Esophagus muscularis mucosa (tissue), 3 donors: ENCODE data around the gene LCE2A.

ENCODE experiments used
- CTCF ChIP-seq, 3 experiments: fragments of 200-600 bp in 2 of 3; fragments of 450-650 bp in 1 of 3; sonication (generic) in 2 of 3; IDR thresholded peaks; one replicate each; pipeline ENCODE4 v1.5.1; 2017 to 2019; ENCODE audit warnings: antibody characterized with exemption in 3 of 3, mild to moderate bottlenecking in 2 of 3, moderate library complexity in 1 of 3
- POLR2A ChIP-seq: fragments of 450-650 bp; IDR thresholded peaks from one replicate; pipeline ENCODE4 v1.6.1; 2017; ENCODE audit warnings: antibody characterized with exemption, moderate library complexity, mild to moderate bottlenecking, low read depth
- POLR2AphosphoS5 ChIP-seq, 2 donors: sonication (generic); formaldehyde crosslinking; IDR thresholded peaks; one replicate each; pipeline ENCODE4 v1.6.1; 2017; ENCODE audit warnings: antibody characterized with exemption in 2 of 2

DNA sequence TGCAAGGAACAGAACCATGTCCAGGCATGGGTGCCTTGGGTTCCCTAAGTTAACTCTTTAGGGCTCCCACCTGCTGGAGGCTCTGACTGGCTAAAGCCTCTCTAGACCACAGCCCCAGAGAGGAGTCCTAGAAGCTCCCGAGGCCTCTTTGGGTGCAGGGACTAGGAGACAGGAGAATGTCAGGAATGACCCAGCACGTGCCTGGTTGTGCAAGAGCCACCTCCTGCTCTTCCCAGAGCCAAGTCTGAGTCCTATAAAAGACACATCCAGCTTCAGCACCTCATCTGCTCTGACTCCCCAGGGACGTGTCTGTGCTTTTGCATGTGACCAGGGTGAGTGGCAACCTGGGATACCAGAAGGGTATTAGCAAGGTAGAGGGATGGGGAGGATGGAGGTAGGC lies 35.0 kb upstream of the LCE2A start, which contains the start of gene LCE2D:
- TF ChIP-seq CTCF (IDR thresholded peaks at IDR 0.05), result no peak
- no peak for TF ChIP-seq POLR2AphosphoS5 (IDR thresholded peaks at IDR 0.05)
- TF ChIP-seq POLR2A, result no peak
